Measurements from ENCODE around the gene NDNF. TPM values are rescaled to one million over a fixed set of nuclear protein-coding genes. Genes with fewer than 3 reads are reported as not detected.

Gene NDNF
- total RNA-seq, 2 experiments from 2014 or later: 0.08 TPM; not detected in 1

DNA sequence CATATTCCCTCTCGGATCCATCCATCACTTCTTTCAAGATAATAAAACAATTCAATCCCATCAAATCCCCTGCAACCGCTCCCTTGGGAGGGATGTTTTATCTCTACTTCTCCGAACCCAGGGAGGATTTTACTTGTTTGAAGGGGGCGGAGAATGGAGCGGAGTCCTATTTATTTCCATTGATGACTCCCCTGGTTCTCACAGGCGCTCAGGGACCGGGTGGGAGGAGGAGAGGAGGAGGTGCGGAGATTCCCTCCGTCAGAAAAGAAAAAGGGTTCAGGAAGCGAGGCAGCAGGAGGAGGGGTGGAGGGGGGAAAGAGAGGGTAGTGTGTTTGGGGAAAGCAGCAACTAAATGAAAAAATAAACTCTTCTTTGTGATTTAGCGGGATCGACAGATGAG lies 2.1 kb downstream of the NDNF start:
- Mint-ChIP-seq H3K36me3 (ENCODE audit: low read depth) (no peaks in the 10 kb centered on the region), H3K27me3 (ENCODE audit: low read depth) (peaks cover 53% of the 10 kb centered on the region), H3K4me1 (ENCODE audit: low read depth) (peaks cover 24% of the 10 kb centered on the region), H3K9me3 (ENCODE audit: insufficient read depth) (no peaks in the 10 kb centered on the region), H3K4me3 (peak overlapping the region; percentile 76), H3K27ac (no peak overlapping the region)
- CTCF ChIA-PET: interaction anchor here (1.1 kb wide), 1 partner anchor 16 kb away, joined by 4 read pairs; no protein-coding TSS in a partner anchor
- POLR2A ChIA-PET: no interaction called here
- no peak for DNase-seq
- ATAC-seq: no peak

DNA sequence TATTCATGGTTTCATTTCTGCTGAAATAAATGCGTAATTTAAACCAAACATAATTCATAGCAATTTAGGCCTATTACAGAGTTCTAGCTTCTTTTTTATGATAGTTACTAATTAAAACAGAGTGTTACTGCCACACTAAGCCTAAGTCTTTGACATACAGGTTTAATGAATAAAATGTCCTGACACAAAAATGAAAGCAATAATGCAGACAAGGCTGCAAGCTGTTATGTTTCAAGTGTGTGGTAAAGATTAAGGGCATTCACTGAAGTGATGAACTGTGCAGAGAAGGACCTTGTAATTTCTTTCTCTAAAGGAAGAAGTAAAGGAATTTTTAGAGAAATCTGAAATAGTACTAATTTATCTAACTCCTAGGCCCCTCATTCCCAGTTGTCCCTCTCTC lies 2.9 kb downstream of the NDNF start:
- H3K27me3 Mint-ChIP-seq (ENCODE audit: low read depth): peaks cover 53% of the 10 kb centered on the region
- ChIA-PET CTCF (interaction anchor here (0.6 kb wide), 1 partner anchor 150 kb away, joined by 3 read pairs; no protein-coding TSS in a partner anchor), POLR2A (no interaction called here)
- no peaks in the 10 kb centered on the region for H3K36me3 Mint-ChIP-seq (ENCODE audit: low read depth)
- DNase-seq (no peak), ATAC-seq (no peak)
- H3K9me3 Mint-ChIP-seq (ENCODE audit: insufficient read depth): no peaks in the 10 kb centered on the region
- no peak overlapping the region for H3K27ac Mint-ChIP-seq
- H3K4me3 Mint-ChIP-seq: no peak overlapping the region
- H3K4me1 Mint-ChIP-seq (ENCODE audit: low read depth): peaks cover 24% of the 10 kb centered on the region

GRCh38 chr4:121064482-121064881 lies 7.9 kb downstream of the NDNF start:
- Mint-ChIP-seq H3K36me3 (ENCODE audit: low read depth) (no peaks in the 10 kb centered on the region), H3K27me3 (ENCODE audit: low read depth) (peaks cover 24% of the 10 kb centered on the region), H3K4me1 (ENCODE audit: low read depth) (no peaks in the 10 kb centered on the region), H3K4me3 (no peak overlapping the region), H3K27ac (no peak overlapping the region), H3K9me3 (ENCODE audit: insufficient read depth) (no peaks in the 10 kb centered on the region)
- CTCF ChIA-PET: interaction anchor here (2.0 kb wide), 1 partner anchor 243 kb away, joined by 5 read pairs; no protein-coding TSS in a partner anchor
- POLR2A ChIA-PET: no interaction called here
- DNase-seq (no peak), ATAC-seq (no peak)

DNA sequence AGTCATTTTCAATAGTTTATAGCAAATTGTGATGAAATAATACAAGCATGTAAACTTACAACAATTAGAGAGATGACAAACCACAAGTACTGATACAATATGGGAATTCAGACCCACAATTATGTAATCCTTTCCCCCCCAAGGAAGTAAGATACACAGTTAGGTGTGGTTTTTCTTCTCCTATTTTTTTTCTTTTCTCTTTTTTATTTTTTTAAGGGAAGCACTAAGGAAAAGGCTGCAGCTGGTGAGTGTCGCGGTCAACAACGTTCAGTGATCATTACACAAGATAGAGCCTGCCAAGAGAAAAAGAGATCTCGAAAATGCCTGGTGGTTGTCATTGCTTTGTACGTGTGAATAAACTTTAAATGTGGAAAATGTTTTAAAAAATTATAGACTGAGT lies 9.8 kb downstream of the NDNF start:
- Mint-ChIP-seq H3K4me1 (ENCODE audit: low read depth) (no peaks in the 10 kb centered on the region), H3K27ac (no peak overlapping the region), H3K27me3 (ENCODE audit: low read depth) (peaks cover 24% of the 10 kb centered on the region), H3K36me3 (ENCODE audit: low read depth) (no peaks in the 10 kb centered on the region), H3K9me3 (ENCODE audit: insufficient read depth) (no peaks in the 10 kb centered on the region), H3K4me3 (no peak overlapping the region)
- CTCF ChIA-PET: no interaction called here
- ATAC-seq (no peak), DNase-seq (no peak)
- POLR2A ChIA-PET: no interaction called here

GRCh38 chr4:121061861-121062260 lies 10.5 kb downstream of the NDNF start:
- DNase-seq: no peak
- H3K27me3 Mint-ChIP-seq (ENCODE audit: low read depth): peaks cover 30% of the 10 kb centered on the region
- ATAC-seq: no peak
- no peaks in the 10 kb centered on the region for H3K4me1 Mint-ChIP-seq (ENCODE audit: low read depth)
- H3K4me3 Mint-ChIP-seq: no peak overlapping the region
- ChIA-PET POLR2A (no interaction called here), CTCF (no interaction called here)
- no peak overlapping the region for H3K27ac Mint-ChIP-seq
- H3K9me3 Mint-ChIP-seq (ENCODE audit: insufficient read depth): no peaks in the 10 kb centered on the region
- H3K36me3 Mint-ChIP-seq (ENCODE audit: low read depth): no peaks in the 10 kb centered on the region

GRCh38 chr4:121061215-121061614 lies 11.1 kb downstream of the NDNF start:
- H3K9me3 Mint-ChIP-seq (ENCODE audit: insufficient read depth): no peaks in the 10 kb centered on the region
- H3K4me3 Mint-ChIP-seq: no peak overlapping the region
- no peak overlapping the region for H3K27ac Mint-ChIP-seq
- H3K4me1 Mint-ChIP-seq (ENCODE audit: low read depth): no peaks in the 10 kb centered on the region
- POLR2A ChIA-PET: no interaction called here
- no peaks in the 10 kb centered on the region for H3K36me3 Mint-ChIP-seq (ENCODE audit: low read depth)
- H3K27me3 Mint-ChIP-seq (ENCODE audit: low read depth): peaks cover 33% of the 10 kb centered on the region
- ATAC-seq (no peak), DNase-seq (no peak)
- CTCF ChIA-PET: no interaction called here

DNA sequence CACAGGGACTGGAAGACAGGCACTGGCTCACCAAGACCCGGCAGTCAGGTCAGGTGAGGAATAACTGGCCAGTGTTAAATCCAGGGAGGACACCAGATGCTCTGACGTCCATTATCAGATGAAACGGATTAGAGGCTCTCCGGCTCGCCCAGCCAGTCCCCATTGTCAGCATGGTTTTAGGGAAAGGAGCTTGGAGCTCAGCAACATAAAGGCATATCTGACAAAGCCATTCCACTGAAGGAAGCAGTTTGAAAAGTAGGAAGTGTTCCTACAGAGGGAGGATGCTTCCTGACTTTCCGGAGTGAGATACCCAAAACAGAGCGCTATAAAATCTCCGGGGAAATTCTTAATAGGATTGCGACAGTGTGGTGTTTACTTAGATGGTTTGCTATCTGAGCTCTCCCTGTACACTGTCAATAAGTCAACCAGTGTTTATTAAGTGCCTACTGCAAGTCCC lies 14.8 kb downstream of the NDNF start:
- ChIA-PET CTCF (no interaction called here), POLR2A (no interaction called here)
- peaks cover 8% of the 10 kb centered on the region for H3K4me1 Mint-ChIP-seq (ENCODE audit: low read depth)
- H3K27ac Mint-ChIP-seq: no peak overlapping the region
- ATAC-seq (no peak), DNase-seq (no peak)
- no peaks in the 10 kb centered on the region for H3K36me3 Mint-ChIP-seq (ENCODE audit: low read depth)
- no peaks in the 10 kb centered on the region for H3K9me3 Mint-ChIP-seq (ENCODE audit: insufficient read depth)
- H3K27me3 Mint-ChIP-seq (ENCODE audit: low read depth): peaks cover 31% of the 10 kb centered on the region
- no peak overlapping the region for H3K4me3 Mint-ChIP-seq

DNA sequence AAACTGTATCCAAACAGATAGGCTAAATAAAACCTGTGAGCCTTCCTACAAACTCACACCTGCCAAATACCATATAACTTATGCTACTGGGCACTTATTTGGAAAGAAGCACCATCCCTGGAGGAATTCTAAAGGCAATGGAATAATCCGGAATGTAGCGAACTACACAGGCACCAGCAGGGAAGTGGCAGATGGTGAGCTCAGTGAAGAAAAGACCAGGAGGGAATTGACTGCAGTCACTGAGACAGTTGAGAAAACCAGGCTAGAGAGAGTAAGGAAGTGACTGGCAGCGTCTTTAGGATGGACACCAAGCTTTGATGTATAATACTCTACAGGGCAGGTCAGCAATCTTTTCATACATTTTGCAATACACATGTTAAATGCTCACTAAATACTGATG lies 16.3 kb downstream of the NDNF start:
- Mint-ChIP-seq H3K27me3 (ENCODE audit: low read depth) (peaks cover 28% of the 10 kb centered on the region), H3K36me3 (ENCODE audit: low read depth) (no peaks in the 10 kb centered on the region), H3K9me3 (ENCODE audit: insufficient read depth) (no peaks in the 10 kb centered on the region), H3K4me3 (no peak overlapping the region), H3K27ac (no peak overlapping the region), H3K4me1 (ENCODE audit: low read depth) (peaks cover 8% of the 10 kb centered on the region)
- DNase-seq: no peak
- POLR2A ChIA-PET: no interaction called here
- CTCF ChIA-PET: no interaction called here
- no peak for ATAC-seq

- ChIA-PET POLR2A (no interaction called here), CTCF (interaction anchor here (0.7 to 1.6 kb wide), 2 partner anchors 16 to 24 kb away, joined by 4 read pairs; no protein-coding TSS in a partner anchor)
- ATAC-seq (no peak), DNase-seq (no peak)
- H3K27ac Mint-ChIP-seq: no peak overlapping the region
- peaks cover 8% of the 10 kb centered on the region for H3K4me1 Mint-ChIP-seq (ENCODE audit: low read depth)
- no peaks in the 10 kb centered on the region for H3K9me3 Mint-ChIP-seq (ENCODE audit: insufficient read depth)
- no peaks in the 10 kb centered on the region for H3K36me3 Mint-ChIP-seq (ENCODE audit: low read depth)
- no peak overlapping the region for H3K4me3 Mint-ChIP-seq
- H3K27me3 Mint-ChIP-seq (ENCODE audit: low read depth): peaks cover 28% of the 10 kb centered on the region
These were observed 18.0 kb downstream of the NDNF start for GRCh38 chr4:121054373-121054772.

- Mint-ChIP-seq H3K27ac (no peak overlapping the region), H3K36me3 (ENCODE audit: low read depth) (no peaks in the 10 kb centered on the region), H3K9me3 (ENCODE audit: insufficient read depth) (no peaks in the 10 kb centered on the region), H3K27me3 (ENCODE audit: low read depth) (peaks cover 26% of the 10 kb centered on the region), H3K4me3 (no peak overlapping the region), H3K4me1 (ENCODE audit: low read depth) (peaks cover 8% of the 10 kb centered on the region)
- ATAC-seq (no peak), DNase-seq (no peak)
- ChIA-PET POLR2A (no interaction called here), CTCF (interaction anchor here (0.7 to 1.6 kb wide), 2 partner anchors 17 to 42 kb away, joined by 3 to 4 read pairs; no protein-coding TSS in a partner anchor)
These were observed 18.7 kb downstream of the NDNF start for GRCh38 chr4:121053601-121054143.

- POLR2A ChIA-PET: no interaction called here
- DNase-seq: no peak
- no peak overlapping the region for H3K4me3 Mint-ChIP-seq
- H3K9me3 Mint-ChIP-seq (ENCODE audit: insufficient read depth): no peaks in the 10 kb centered on the region
- no peaks in the 10 kb centered on the region for H3K36me3 Mint-ChIP-seq (ENCODE audit: low read depth)
- peaks cover 13% of the 10 kb centered on the region for H3K27me3 Mint-ChIP-seq (ENCODE audit: low read depth)
- peaks cover 8% of the 10 kb centered on the region for H3K4me1 Mint-ChIP-seq (ENCODE audit: low read depth)
- ATAC-seq: no peak
- CTCF ChIA-PET: interaction anchor here (0.7 to 2.0 kb wide), 12 partner anchors 12 to 895 kb away, joined by 3 to 7 read pairs (median 3); no protein-coding TSS in a partner anchor
- H3K27ac Mint-ChIP-seq: no peak overlapping the region
These were observed 22.0 kb downstream of the NDNF start for GRCh38 chr4:121050300-121050699.

DNA sequence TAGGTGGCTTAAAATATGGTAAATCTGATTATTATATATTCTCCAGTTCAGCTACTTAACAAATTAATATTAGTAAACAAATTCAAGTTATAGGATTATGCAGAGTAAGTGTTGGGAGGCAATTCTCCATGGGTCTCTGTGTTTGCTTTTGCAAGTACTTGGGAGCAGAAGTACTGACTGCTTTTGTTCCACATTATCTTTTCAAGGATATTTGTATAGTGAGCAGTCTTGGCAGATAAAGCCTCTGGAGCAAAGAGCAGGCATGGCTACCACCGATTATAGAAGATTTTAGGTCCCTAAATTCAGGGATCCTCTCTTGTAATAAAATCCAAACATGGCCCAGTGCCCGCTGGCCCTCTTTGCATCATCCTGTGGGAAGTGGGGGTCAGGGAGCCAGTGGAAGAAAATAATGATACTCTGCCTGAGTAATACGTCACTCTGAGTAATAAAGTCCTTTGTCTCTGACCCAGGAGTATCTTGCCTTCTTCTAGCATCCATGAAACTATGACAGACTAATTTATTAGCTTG lies 23.2 kb downstream of the NDNF start:
- ChIA-PET POLR2A (no interaction called here), CTCF (interaction anchor here (0.6 to 1.5 kb wide), 3 partner anchors 71 to 513 kb away, joined by 3 to 6 read pairs (median 4); no protein-coding TSS in a partner anchor)
- Mint-ChIP-seq H3K4me1 (ENCODE audit: low read depth) (peaks cover 8% of the 10 kb centered on the region), H3K36me3 (ENCODE audit: low read depth) (no peaks in the 10 kb centered on the region), H3K27me3 (ENCODE audit: low read depth) (peaks cover 10% of the 10 kb centered on the region), H3K4me3 (no peak overlapping the region), H3K9me3 (ENCODE audit: insufficient read depth) (no peaks in the 10 kb centered on the region), H3K27ac (no peak overlapping the region)
- DNase-seq: no peak
- no peak for ATAC-seq

Measured in activated CD8-positive, alpha-beta T cell treated with anti-CD3 and anti-CD28 coated beads, Interleukin-2, amount 10 ng/mL, durations not matched to agents 7 days and 5 days (primary cell).